Spleen (tissue), 11 donors: ENCODE data around the gene EML3. TPM values are rescaled to one million over a fixed set of nuclear protein-coding genes. Genes with fewer than 3 reads are reported as not detected.
"Not testable (repeated sequence)": the region's sequence is repeated elsewhere in the genome, so short reads cannot be mapped to it uniquely, and the experiment has no call there.

ENCODE experiments used
- DNase-seq: peaks from one replicate; pipeline ENCODE4 v3.0.0-alpha.2; 2020
- H3K27ac ChIP-seq, 8 donors: fragments of 200-600 bp; sonication (generic) in 7 of 8; 1 replicate in 4 of 8; 2 replicates in 4 of 8; pipeline versions ENCODE4 v1.5.0 to v1.8.0; 2016 to 2021; ENCODE audit warnings: inconsistent platforms in 4 of 8, mild to moderate bottlenecking in 4 of 8, moderate library complexity in 1 of 8
- H3K27me3 ChIP-seq, 7 donors: fragments of 200-600 bp; sonication (generic) in 6 of 7; replicated peaks in 1 of 7; 1 replicate in 4 of 7; 2 replicates in 3 of 7; pipeline versions ENCODE4 v1.5.0 to v1.8.0; 2016 to 2021; ENCODE audit warnings: inconsistent platforms in 3 of 7, mild to moderate bottlenecking in 1 of 7
- H3K36me3 ChIP-seq, 6 donors: fragments of 200-600 bp; sonication (generic) in 5 of 6; 1 replicate in 4 of 6; 2 replicates in 2 of 6; pipeline versions ENCODE4 v1.5.0 to v1.8.0; 2016 to 2021; ENCODE audit warnings: inconsistent platforms in 2 of 6
- H3K4me1 ChIP-seq, 6 donors: fragments of 200-600 bp; sonication (generic) in 5 of 6; 1 replicate in 3 of 6; 2 replicates in 3 of 6; pipeline versions ENCODE4 v1.5.0 to v1.8.0; 2016 to 2021; ENCODE audit warnings: inconsistent platforms in 3 of 6
- H3K4me3 ChIP-seq, 8 donors: fragments of 200-600 bp; sonication (generic) in 7 of 8; 1 replicate in 4 of 8; 2 replicates in 4 of 8; pipeline versions ENCODE4 v1.5.0 to v1.8.0; 2016 to 2021; ENCODE audit warnings: inconsistent platforms in 4 of 8, mild to moderate bottlenecking in 4 of 8, moderate library complexity in 2 of 8
- H3K9me3 ChIP-seq, 8 donors: fragments of 200-600 bp; sonication (generic) in 7 of 8; 1 replicate in 4 of 8; 2 replicates in 4 of 8; pipeline versions ENCODE4 v1.5.0 to v1.8.0; 2016 to 2021; ENCODE audit warnings: inconsistent platforms in 4 of 8
- CTCF ChIP-seq, 11 experiments: fragments of 200-600 bp in 7 of 11; fragments of 450-650 bp in 4 of 11; sonication (generic) in 4 of 11; IDR thresholded peaks in 8 of 11; conservative IDR thresholded peaks in 3 of 11; 1 replicate in 7 of 11; 2 replicates in 4 of 11; pipeline versions ENCODE4 v1.4.0 to v1.8.0; 2016 to 2021; ENCODE audit warnings: antibody characterized with exemption in 11 of 11, inconsistent platforms in 4 of 11, mild to moderate bottlenecking in 1 of 11
- POLR2A ChIP-seq, 3 donors: fragments of 450-650 bp; IDR thresholded peaks; one replicate each; pipeline ENCODE4 v1.5.1; 2017; ENCODE audit warnings: antibody characterized with exemption in 3 of 3, mild to moderate bottlenecking in 1 of 3
- POLR2AphosphoS5 ChIP-seq, 3 donors: sonication (generic); formaldehyde crosslinking; IDR thresholded peaks; one replicate each; pipeline ENCODE4 v1.5.1; 2017; ENCODE audit warnings: antibody characterized with exemption in 3 of 3
- WGBS, 5 donors: extraction: QIAGEN DNeasy Blood & Tissue Kit in 3 of 5; methylation state at CpG; one replicate each; pipeline versions ENCODE4 v1.1.5 to v1.1.7; 2013 to 2018; 5-methylcytosine and 5-hydroxymethylcytosine counted together
- intact Hi-C: fragments of 100-400 bp; cut with DNase I; formaldehyde crosslinking; loops from one replicate; pipeline ENCODE4 v1.15.0; 2023; ENCODE audit warnings: low total_unique reads
- polyA plus RNA-seq, 3 donors: library from polyadenylated mRNA; stranded (reverse); fragments of 200-250 nt; gene quantifications; one replicate each; pipeline ENCODE4 v1.2.1, GENCODE V29; 2013
- total RNA-seq, 7 donors: library from RNA; depleted of rRNA in 3 of 7; stranded (reverse); fragments of >200 nt in 3 of 7; fragmentation: NEBNext Ultra II Directional in 4 of 7; extraction: Animal tissue kit (Norgen Biotek cat#: 25700) in 4 of 7; gene quantifications; one replicate each; pipeline versions ENCODE4 v1.1.0 to v1.2.1, GENCODE V29; 2016 to 2021
- donor health status: healthy with polysubstance abuse.
- donor health status: DM: no; HTN: no; CAD: no; lungs with moderate emphysema.
- donor health status: DM: no; HTN: no; CAD: no.
- donor health status: Bipolar disorder and iron deficiency.
- donor health status: healthy.
- donor health status: DM: no; HTN: no; CAD: no.
- donor health status: DM: yes; HTN: yes; CAD: no.

EML3 gene
- total and polyA plus RNA-seq, 10 donors = 46.7 to 159 (median 112) TPM

GRCh38 chr11:62573592-62574362 is 38.8 kb downstream of the EML3 start, which contains the start of gene EEF1G:
Gene EEF1G (minus strand): TSS chr11:62573891. CDS start chr11:62573842, 49 bp downstream.
- 0 to 1% (median 1%) methylated on average over 45 to 46 of the region's 46 CpGs for WGBS, 5 donors
- Histone ChIP-seq H3K4me1 (peaks cover 32 to 79% (median 60%) of the 10 kb centered on the region in 6 donors), H3K27me3 (no peaks in the 10 kb centered on the region), H3K4me3 (peak within 1 kb of the TSS; percentile 67 to 90 (median 77)), H3K9me3 (no peaks in the 10 kb centered on the region), H3K27ac (peak within 1 kb of the TSS; percentile 81 to 94 (median 89)), H3K36me3 (peaks cover 0 to 75% (median 62%) of the 10 kb centered on the region in 6 donors)
- peak; percentile 99 for DNase-seq
- TF ChIP-seq POLR2A (IDR thresholded peaks at IDR 0.05) (peak in 2 of 3 donors; percentile 35 to 71), POLR2AphosphoS5 (IDR thresholded peaks at IDR 0.05) (peak; percentile 90 to 94 (median 92)), CTCF (IDR thresholded peaks at IDR 0.05 in 8 of 11, conservative IDR thresholded peaks at IDR 0.05 in 3 of 11) (peak in 5 of 11 experiments; percentile 0 to 36 (median 12))
- intact Hi-C loops = no loop called here

DNA sequence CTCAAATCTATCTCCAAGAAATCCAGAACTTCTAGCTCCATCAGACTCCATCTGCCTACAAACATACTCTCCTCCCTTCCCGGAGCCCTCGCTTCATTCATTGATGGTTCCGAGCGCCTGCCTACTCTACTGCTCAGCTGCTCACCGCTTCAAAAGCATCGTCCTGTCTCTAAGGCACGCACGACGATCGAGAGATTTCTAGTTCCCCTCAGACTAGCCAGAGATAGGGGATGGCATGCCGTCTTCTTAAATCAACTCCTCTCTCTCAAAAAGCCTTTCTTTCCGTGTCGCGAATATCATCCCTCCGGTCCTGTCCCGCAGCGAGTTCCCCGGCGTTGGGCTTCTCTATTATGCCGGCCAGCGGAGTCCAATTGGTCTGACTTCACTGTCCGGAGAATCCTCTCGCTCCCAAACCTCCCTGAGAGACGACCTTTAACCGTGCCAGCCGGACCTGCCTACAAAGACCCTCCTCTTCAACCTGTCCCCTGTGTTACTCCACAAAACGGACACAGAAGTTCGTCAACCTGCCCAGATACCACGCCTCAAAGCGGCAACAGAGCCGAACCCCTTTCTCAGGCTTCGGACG is 39.5 kb downstream of the EML3 start:
- WGBS, 5 donors = 0 to 1% (median 1%) methylated on average over 33 of the region's 33 CpGs
- Histone ChIP-seq H3K4me1 (peaks cover 32 to 79% (median 58%) of the 10 kb centered on the region in 6 donors), H3K27me3 (no peaks in the 10 kb centered on the region), H3K4me3 (peak overlapping the region; percentile 67 to 90 (median 77)), H3K27ac (peak overlapping the region; percentile 81 to 94 (median 87)), H3K36me3 (peaks cover 0 to 75% (median 62%) of the 10 kb centered on the region in 6 donors), H3K9me3 (no peaks in the 10 kb centered on the region)
- TF ChIP-seq POLR2AphosphoS5 (IDR thresholded peaks at IDR 0.05) (no peak), CTCF (IDR thresholded peaks at IDR 0.05 in 8 of 11, conservative IDR thresholded peaks at IDR 0.05 in 3 of 11) (no peak), POLR2A (IDR thresholded peaks at IDR 0.05) (no peak)
- no peak for DNase-seq
- intact Hi-C loops = no loop called here

GRCh38 chr11:62572431-62572830 is 40.1 kb downstream of the EML3 start:
- 69 to 90% (median 75%) methylated on average over 12 of the region's 12 CpGs for WGBS, 5 donors
- DNase-seq = peak; percentile 68
- Histone ChIP-seq H3K27me3 (no peaks in the 10 kb centered on the region), H3K4me1 (peaks cover 36 to 78% (median 57%) of the 10 kb centered on the region in 6 donors), H3K36me3 (peaks cover 0 to 75% (median 63%) of the 10 kb centered on the region in 6 donors), H3K4me3 (peak overlapping the region; percentile 67 to 90 (median 77)), H3K27ac (peak overlapping the region in 5 of 8 donors; percentile 84 to 91 (median 87)), H3K9me3 (no peaks in the 10 kb centered on the region)
- TF ChIP-seq POLR2A (IDR thresholded peaks at IDR 0.05) (no peak), CTCF (IDR thresholded peaks at IDR 0.05 in 8 of 11, conservative IDR thresholded peaks at IDR 0.05 in 3 of 11) (no peak), POLR2AphosphoS5 (IDR thresholded peaks at IDR 0.05) (no peak)
- intact Hi-C loops = no loop called here

- 86 to 97% (median 92%) methylated on average over 5 of the region's 5 CpGs for WGBS, 5 donors
- intact Hi-C loops, H3K4me3 ChIP-seq, DNase-seq, H3K27me3 ChIP-seq, H3K9me3 ChIP-seq: not testable (repeated sequence)
- Histone ChIP-seq H3K36me3 (peaks cover 0 to 75% (median 66%) of the 10 kb centered on the region in 6 donors), H3K4me1 (peaks cover 34 to 75% (median 55%) of the 10 kb centered on the region in 6 donors), H3K27ac (peak overlapping the region in 1 of 8 donors; percentile 50)
These were observed 41.1 kb downstream of the EML3 start for GRCh38 chr11:62571493-62571892.

DNA sequence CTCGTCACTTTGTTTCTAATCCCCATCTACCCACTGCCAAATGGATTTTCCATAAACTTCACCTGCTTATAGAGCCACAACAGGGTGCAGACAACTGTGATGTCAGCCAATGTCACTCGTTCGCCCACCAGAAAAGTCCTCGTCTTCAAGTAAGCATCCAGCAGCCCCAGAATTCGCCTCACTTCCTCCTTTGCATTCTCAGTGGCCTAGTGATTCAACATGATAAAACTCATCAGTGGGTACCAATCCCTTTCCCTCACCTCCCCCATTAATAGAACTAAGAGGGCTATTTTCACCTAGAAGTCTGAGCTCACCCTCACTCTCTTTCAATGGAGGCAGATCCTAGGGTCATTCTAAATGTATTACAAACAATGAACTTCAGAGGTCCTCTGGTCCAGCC is 41.7 kb downstream of the EML3 start:
- H3K4me1 ChIP-seq = peaks cover 28 to 75% (median 49%) of the 10 kb centered on the region in 6 donors
- WGBS, 5 donors = 78 to 89% (median 79%) methylated on average over 5 of the region's 5 CpGs
- peaks cover 0 to 75% (median 66%) of the 10 kb centered on the region in 6 donors for H3K36me3 ChIP-seq

More for the DNA sequence above, 41.7 kb downstream of the EML3 start:
- intact Hi-C loops, H3K27me3 ChIP-seq, H3K4me3 ChIP-seq, H3K9me3 ChIP-seq: not testable (repeated sequence)
- peak overlapping the region in 1 of 8 donors; percentile 50 for H3K27ac ChIP-seq
- DNase-seq = peak; percentile 3
